ENCODE data around the gene RNF220.

The RNF220 gene

GRCh38 chr1:44407430-44408211 is 2.6 kb downstream of the RNF220 start:
- DNase-seq (ENCODE audit: low spot score), result no peak

- no peak for DNase-seq (ENCODE audit: low spot score)
Observed at GRCh38 chr1:44408212-44408582, 3.1 kb downstream of the RNF220 start.

DNA sequence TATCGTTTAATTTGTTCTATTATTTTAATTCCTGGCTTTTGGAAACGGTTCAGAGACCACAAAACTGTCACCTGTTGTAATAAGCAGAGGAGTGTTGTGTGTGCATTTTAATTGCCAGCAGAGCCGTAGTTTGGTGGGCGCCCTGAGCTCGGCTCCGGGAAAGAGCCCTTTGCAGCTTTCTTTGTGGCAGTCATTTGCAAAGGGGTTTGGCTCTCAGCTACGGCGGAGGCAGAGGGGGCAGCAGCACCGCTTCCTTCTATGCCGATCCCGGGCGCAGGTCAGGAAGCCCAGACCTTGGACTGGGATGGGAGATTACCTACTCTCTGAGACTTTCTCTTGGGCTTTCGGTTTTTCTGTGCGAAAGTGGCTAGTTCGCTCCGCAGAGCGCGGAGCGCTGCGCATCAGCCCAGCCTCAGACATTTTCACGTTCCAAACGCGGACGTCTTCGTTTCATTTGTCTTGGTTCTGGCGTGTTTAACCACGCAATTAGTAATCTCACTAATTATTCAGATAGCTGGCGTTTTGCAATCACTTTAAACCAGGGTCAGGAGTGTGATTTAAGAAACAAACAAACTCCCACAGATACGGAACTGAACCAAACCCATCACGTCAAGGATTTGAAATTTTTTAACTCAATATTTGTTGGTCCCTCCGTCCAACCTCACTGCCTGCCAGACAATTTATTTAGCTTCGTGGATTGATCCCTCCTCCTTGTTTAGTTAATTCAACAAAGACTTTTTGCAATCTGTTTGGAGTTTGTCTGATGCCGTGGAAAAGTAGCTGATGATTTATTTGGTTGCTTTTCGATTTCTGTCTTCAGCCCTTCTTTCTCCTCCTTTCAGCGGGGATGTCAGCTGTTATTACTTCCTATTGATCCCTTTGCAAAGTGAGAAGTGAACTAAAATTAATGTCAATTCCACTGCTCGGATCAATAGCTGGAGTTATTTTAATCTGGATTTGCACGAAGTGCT is 3.9 kb downstream of the RNF220 start:
- DNase-seq (ENCODE audit: low spot score), result peak; percentile 72

GRCh38 chr1:44409757-44410156 is 4.7 kb downstream of the RNF220 start:
- no peak for DNase-seq (ENCODE audit: low spot score)

DNA sequence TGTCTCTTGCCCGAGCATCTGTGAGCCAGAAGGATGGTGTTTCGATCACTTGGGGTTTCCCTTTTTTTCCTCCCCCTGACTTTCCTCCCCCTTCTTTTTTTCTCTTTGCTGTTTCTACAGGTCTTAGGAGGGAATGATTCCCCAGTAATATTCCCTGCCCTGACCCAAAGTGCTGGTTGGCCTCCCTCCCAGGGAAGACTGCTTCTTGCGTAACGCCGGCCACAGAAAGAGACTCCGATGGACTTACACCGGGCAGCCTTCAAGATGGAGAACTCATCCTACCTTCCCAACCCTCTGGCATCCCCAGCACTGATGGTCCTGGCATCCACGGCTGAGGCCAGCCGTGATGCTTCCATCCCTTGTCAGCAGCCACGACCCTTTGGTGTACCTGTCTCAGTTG is 6.8 kb downstream of the RNF220 start:
- DNase-seq (ENCODE audit: low spot score), result no peak

GRCh38 chr1:44412601-44413000 is 7.5 kb downstream of the RNF220 start:
- DNase-seq (ENCODE audit: low spot score), result no peak

DNA sequence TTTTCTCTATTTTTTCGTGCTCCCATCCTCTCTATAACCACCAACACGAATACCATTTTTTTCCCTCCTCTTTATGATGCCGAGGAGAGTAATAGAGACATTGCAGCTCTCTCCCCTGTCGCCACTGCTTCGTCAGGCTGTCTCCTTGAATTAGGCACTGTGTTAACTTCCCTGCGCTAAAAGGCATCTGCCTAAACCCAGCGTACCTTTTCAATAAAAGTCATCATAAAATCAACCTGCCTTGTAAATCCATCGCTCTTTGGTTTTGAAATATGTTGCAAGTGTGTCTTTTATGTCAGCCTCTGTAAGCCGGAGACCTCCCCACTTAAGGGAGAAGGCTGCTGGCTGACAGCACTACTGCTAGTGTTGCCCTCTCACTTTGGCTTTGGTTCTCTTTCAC is 8.7 kb downstream of the RNF220 start:
- DNase-seq (ENCODE audit: low spot score), result no peak

DNA sequence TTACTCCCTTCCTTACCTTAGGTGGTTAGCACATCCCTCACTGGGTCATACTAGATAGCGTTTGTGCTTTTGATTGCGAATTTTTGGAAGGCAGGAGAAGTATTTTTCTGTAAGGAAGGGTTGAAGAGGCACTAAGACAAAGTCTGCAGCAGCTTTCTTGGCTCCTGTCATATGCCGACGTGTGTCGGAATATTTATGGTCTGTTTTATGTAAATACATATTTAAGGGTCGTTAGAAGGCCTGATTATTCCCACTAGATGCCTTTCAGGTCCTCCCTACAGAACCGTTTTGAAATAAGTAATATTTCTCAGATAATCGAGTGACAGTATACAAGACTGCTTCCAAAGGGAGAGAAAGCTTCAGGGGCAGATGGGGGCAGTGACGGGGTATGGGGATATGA is 10.0 kb downstream of the RNF220 start:
- DNase-seq (ENCODE audit: low spot score), result no peak

DNA sequence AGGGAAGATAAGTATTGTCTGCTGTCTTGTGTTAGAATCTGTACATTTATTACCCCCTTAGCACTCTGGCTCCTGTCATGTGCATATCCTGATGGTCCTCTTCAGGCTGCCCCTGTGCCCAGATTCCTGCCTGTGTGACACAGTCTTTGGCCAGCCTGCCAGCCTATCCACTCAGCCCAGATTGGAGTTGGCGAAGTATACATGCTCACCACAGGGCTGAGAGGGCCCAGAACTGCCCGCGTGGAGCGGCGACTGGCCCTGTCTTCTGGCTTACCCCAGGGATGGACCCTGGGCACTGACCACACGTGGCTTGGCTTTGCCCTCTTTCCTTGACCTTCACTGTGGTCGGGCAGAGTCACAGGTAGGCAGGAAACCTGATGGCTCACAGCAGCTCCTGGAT is 11.4 kb downstream of the RNF220 start:
- no peak for DNase-seq (ENCODE audit: low spot score)

- DNase-seq (ENCODE audit: low spot score), result peak; percentile 78
Observed at GRCh38 chr1:44417351-44418021, 12.4 kb downstream of the RNF220 start.

DNA sequence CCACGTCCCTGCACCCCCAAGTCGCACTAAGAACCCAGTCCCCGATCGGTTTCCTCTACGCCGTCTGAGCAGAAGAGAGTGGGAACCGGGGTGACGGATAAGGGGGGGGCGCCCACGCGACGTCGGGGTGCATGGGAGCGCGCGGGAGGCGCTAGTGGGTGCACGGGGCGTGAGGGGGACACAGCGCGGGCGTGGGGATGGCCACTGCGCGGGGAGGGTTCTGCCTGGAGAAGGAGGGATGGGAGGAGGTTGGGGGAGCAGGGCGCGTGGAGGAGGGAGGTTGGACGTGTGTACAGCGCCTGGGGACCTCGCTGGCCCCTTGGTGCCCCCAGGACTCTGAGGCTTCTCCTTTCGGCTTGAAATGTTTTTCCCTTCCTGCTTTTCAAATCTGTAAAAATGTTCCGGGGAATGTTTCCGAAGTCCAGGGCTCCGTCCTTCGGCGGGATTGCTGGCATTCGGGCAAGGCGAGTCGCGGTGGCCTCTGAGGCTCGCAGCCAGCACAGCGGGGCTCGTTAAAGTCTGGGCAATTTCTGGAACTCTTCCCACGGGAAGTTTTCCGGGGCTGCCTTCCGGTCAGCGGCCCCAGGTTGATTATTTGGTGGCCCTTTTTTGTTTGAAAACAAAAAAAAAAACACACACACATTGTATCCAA is 13.1 kb downstream of the RNF220 start:
- DNase-seq (ENCODE audit: low spot score), result no peak

DNA sequence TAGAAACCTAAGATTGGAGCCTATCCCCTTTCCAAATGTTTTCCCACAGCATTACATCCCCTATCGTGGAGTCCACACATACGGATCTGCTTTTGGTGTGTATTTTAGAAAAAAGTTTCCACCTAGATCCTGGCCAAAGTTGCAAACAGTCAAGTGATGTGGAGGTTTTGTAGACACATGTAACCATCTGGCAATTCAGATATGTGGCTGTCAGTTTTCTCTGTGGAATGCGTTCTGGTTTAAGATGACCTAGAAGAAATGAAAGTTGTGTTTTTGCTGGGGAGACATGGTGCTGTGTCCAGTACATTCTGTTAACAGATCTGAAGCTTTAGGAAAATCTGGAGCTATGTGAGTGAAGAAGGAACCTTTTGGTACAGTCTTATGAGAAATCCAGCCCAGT is 14.8 kb downstream of the RNF220 start:
- DNase-seq (ENCODE audit: low spot score), result no peak

- DNase-seq (ENCODE audit: low spot score), result no peak
Observed at GRCh38 chr1:44420535-44420934, 15.5 kb downstream of the RNF220 start.

DNA sequence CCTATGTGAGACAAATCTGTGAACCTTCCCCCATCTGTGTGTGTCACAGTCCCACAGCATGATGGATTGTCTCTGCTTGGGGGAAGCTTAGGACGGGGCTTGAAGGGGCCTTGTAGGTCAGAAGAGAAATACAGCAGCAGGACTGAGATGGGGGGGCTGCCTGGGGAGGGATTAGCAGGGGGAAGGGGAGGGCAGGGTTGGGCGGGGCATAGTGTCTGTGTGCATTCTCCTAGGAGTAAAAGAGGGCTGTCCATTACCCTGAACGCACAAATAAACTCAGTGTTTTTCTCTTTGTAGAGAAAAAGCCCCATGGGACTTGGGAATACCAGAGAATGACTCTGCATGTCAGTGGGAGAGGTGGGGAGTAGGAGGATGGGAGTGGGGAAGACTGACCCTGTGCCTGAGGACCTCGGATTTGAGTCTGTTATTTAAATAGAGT is 16.4 kb downstream of the RNF220 start:
- no peak for DNase-seq (ENCODE audit: low spot score)

DNA sequence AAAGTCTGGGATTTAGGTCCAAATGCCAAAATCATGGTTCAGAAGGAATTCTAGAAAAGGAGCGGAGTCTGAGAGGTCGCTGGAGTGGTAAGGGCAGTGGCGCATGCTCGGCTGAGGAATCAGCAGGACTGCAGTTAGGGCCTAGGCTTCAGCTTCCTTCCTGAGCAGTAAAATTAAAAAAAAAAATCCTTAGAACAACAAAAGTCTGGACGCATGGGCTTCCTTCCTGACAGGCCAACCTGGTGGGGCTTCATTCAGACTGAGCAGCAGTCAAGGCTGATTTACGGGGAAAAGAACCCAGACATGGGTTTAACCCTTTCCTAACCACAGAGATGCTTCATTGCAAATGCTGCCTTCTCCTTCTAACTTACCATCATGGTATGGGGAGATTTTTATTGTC is 17.1 kb downstream of the RNF220 start:
- DNase-seq (ENCODE audit: low spot score), result no peak

- no peak for DNase-seq (ENCODE audit: low spot score)
Observed at GRCh38 chr1:44423591-44424537, 18.8 kb downstream of the RNF220 start.

GRCh38 chr1:44424747-44425146 is 19.7 kb downstream of the RNF220 start:
- no peak for DNase-seq (ENCODE audit: low spot score)

- DNase-seq (ENCODE audit: low spot score), result no peak
Observed at GRCh38 chr1:44425341-44426082, 20.5 kb downstream of the RNF220 start.

DNA sequence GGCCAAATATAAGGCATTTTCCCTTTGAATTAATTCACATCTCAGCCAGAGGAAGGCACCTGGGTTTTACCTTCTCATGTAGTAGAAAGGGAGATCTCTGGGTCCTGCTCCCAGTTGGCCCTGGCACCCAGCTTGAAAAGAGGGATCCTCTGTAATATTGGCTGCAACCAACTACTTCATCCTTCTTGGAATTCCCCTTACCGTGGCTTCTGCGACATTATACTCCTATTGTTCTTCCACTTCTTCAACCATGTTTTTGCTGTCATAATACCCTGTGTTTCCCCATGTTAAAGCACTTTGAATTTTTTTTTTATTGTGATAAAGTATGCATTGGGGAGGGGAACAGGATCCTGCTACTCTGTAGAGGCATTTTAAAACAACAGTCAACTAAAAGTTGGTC is 26.8 kb downstream of the RNF220 start:
- no peak for DNase-seq (ENCODE audit: low spot score)

- no peak for DNase-seq (ENCODE audit: low spot score)
Observed at GRCh38 chr1:44433209-44433608, 28.2 kb downstream of the RNF220 start.

All from left forelimb (tissue), 1 donor.